RWPE1 (cell line): Measurements from ENCODE around the gene PCDH9.
"Not testable (repeated sequence)": the region's sequence is repeated elsewhere in the genome, so short reads cannot be mapped to it uniquely, and the experiment has no call there.

Experiments
- CTCF ChIA-PET: fragments of 350-600 bp; sonication (Branson Sonifier 250); formaldehyde crosslinking; extraction: SDS; loops from one replicate; lab custom pipeline; 2021; lab: Yijun Ruan, JAX
- POLR2A ChIA-PET: fragments of 400-600 bp; formaldehyde crosslinking; extraction: SDS; loops from one replicate; lab custom pipeline; 2020; ENCODE audit warnings: antibody characterized with exemption; ENCODE audit not compliant: low non-redundant PET; lab: Yijun Ruan, JAX
- DNase-seq: peaks from one replicate; pipeline ENCODE4 v3.0.0; 2012; ENCODE audit warnings: low spot score
- H3K27ac ChIP-seq: fragments of 450-650 bp; 2 replicates; pipeline ENCODE4 v1.5.1; 2017
- TF ChIP-seq, protein P1 (sequence below): fragments of 450-650 bp; conservative IDR thresholded peaks from 2 replicates; pipeline ENCODE4 v1.5.1; 2017; ENCODE audit warnings: low read depth, mild to moderate bottlenecking

PCDH9 gene

DNA sequence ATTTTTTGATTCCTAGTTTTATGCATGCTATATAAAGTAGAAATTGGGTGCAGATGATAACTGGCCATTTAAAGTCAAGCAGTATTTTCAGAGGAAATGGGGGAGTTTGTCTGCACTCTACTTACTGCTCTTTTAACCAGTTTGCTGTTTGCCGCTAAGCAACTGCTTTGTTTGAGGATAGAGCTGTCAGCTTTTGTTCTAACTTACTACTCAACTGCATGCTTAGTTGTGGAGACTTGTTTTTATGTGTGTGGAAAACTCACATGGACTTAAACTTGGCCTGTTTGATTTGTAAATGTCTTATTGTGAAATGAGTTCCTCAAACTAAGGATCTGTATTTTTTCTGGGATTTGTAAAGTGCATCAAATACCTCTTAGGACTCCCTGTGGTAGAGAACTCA is 591.1 kb downstream of the PCDH9 start:
- DNase-seq, result no peak
- H3K27ac ChIP-seq, result no peak overlapping the region
- TF ChIP-seq, protein P1, sequence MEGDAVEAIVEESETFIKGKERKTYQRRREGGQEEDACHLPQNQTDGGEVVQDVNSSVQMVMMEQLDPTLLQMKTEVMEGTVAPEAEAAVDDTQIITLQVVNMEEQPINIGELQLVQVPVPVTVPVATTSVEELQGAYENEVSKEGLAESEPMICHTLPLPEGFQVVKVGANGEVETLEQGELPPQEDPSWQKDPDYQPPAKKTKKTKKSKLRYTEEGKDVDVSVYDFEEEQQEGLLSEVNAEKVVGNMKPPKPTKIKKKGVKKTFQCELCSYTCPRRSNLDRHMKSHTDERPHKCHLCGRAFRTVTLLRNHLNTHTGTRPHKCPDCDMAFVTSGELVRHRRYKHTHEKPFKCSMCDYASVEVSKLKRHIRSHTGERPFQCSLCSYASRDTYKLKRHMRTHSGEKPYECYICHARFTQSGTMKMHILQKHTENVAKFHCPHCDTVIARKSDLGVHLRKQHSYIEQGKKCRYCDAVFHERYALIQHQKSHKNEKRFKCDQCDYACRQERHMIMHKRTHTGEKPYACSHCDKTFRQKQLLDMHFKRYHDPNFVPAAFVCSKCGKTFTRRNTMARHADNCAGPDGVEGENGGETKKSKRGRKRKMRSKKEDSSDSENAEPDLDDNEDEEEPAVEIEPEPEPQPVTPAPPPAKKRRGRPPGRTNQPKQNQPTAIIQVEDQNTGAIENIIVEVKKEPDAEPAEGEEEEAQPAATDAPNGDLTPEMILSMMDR, result no peak
- ChIA-PET POLR2A (no interaction called here), CTCF (no interaction called here)

DNA sequence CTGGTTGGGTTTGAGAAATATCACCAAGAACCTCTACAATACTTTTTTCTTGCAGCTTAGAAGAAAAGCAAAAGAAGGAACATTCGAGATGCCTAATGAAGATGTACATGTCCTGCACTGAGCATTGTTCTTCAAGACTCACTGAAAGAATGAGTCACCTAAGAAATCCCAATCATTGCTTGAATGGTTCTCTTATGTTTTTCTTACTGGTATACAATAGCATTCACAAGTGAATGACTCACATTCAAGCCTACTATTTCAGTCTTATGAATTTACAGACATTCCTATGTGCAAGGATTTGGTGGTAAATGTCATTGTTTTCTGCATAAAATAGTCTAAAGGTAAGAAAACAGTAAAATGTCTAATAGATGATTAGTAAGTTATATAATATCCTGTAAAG is 594.6 kb downstream of the PCDH9 start:
- no peak overlapping the region for H3K27ac ChIP-seq
- ChIA-PET POLR2A (no interaction called here), CTCF (no interaction called here)
- TF ChIP-seq, protein P1, result no peak
- peak; percentile 63 for DNase-seq

DNA sequence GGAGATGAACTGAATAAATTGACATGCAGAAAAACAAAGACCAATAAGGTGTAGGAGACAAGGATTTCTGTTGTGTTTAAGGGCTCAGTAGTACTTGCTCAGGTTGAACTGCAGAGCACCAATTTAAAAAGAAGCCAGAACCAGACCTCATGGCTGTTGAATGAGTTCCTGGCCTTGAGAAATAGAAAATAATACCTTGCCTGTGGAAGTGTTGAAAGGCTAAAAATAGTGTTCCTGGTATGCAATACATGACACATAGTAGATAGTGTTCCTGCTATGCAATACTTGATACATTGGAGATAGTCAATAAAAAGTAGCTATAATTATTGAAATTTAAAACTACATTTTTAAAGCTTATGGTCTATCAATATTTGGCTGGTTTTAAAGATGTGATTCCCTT is 595.8 kb downstream of the PCDH9 start:
- TF ChIP-seq, protein P1, result no peak
- POLR2A ChIA-PET, result no interaction called here
- H3K27ac ChIP-seq, result no peak overlapping the region
- CTCF ChIA-PET, result interaction anchor here (0.5 kb wide), 1 partner anchor 22 kb away, joined by 3 read pairs; no protein-coding TSS in a partner anchor
- DNase-seq, result no peak

DNA sequence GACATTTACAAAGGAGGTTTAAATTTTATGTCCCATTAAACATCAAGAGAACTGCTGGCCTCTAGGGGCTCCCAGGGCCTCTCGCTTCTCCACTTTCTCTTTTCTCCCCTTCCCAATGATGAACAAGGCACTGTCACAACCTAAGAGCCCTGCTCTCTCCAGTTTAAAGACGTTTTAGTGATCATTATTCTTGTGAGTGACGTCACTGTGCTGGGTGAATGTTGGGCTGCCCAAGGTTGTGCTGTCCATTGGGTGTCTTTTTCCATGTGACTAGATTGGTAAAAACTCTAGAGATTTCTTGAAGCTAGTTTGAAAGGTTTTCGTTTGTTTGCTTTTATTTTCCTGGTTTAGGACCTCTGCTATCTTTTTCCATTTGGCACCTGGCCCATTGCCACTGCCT is 602.6 kb downstream of the PCDH9 start:
- CTCF ChIA-PET, result no interaction called here
- POLR2A ChIA-PET, result no interaction called here
- H3K27ac ChIP-seq, result no peak overlapping the region
- DNase-seq, result no peak
- TF ChIP-seq, protein P1, result no peak

DNA sequence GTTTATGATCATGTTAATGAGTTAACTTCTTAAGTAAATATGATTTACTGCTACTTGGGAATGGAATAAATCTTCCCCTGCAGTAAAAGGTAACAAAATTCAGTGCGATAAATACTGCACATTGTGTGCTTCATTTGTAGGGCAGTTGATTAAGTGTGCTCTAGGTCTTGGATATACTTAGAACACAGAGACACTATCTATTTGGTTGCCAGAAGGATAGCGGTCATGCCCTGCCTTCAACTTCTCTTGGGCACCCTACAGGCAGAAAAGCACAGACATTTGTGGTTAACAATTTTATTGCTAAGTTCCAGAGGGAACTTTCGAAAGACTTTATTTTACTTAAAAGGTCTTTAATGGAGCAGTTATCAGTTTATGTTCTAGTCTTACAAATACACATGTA is 605.8 kb downstream of the PCDH9 start:
- ChIA-PET CTCF (no interaction called here), POLR2A (no interaction called here)
- TF ChIP-seq, protein P1, result no peak
- H3K27ac ChIP-seq, result no peak overlapping the region
- no peak for DNase-seq

DNA sequence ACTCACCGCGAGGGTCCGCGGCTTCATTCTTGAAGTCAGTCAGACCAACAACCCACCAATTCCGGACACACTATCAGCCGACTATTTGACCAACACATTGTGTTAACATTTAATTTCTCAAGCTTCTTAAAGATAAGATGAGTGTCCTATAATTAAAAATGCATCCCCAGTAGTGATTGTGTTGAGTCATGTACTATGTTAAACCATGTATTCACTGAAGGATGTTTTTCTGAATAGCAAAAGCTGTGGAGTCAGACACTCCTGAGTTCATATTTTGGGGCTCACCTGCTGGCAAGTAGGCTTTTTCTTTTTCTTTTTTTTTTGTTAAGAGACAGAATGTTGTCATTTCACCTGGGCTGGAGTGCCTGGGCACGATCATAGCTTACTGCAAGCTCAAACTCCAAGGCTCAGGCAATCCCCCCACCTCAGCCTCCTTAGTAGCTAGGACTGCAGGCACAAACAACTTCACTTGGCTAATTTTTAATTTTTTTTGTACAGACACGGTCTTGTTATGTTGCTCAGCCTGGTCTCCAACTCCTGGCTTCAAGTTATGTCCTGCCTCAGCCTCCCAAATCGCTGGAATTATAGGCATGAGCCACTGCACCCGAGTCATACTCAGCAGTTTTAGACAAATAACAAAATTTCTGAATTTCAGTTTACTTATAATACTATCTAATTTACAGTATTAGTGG is 606.9 kb downstream of the PCDH9 start:
- POLR2A ChIA-PET, result no interaction called here
- no peak overlapping the region for H3K27ac ChIP-seq
- no peak for DNase-seq
- CTCF ChIA-PET, result no interaction called here
- TF ChIP-seq, protein P1, result no peak

DNA sequence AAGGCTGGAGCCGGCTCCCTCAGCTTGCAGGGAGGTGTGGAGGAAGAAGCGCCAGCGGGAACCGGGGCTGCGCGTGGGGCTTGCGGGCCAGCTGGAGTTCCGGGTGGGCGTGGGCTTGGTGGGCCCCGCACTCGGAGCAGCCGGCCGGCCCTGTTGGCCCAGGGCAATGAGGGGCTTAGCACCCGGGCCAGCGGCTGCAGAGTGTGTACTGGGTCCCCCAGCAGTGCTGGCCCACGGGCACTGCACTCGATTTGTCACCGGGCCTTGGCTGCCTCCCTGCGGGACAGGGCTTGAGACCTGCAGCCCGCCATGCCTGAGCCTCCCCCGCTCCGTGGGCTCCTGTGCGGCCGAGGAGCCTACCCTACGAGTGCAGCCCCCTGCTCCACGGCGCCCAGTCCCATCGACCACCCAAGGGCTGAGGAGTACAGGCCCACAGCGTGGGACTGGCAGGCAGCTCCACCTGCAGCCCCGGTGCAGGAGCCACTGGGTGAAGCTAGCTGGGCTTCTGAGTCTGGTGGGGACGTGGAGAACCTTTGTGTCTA is 608.2 kb downstream of the PCDH9 start:
- CTCF ChIA-PET, result not testable (repeated sequence)

More for the DNA sequence above, 608.2 kb downstream of the PCDH9 start:
- H3K27ac ChIP-seq, POLR2A ChIA-PET, DNase-seq: not testable (repeated sequence)
